Measurements from ENCODE around the gene HOXA2.

DNA sequence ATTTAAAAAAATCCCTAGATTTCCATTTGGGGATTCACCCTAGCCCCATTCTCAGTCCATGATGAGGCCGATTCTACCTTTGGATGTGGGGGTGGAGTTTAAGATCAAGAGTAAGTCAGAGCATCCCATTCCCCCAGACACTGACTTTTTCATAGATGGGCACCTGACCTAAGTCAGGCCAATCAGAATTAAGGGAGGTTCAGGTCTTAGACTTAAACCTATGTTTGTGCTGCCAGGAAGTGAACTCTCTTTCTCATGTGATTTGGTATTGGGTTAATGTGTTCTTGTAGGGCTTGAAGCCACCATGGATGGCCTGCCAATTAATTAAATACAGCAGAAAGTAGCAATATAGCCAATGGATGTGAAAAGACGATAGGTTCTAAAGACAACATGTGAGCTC is 36.8 kb downstream of the HOXA2 start:
- TF ChIP-seq GATA2 (IDR thresholded peaks at IDR 0.05; ENCODE audit: low read depth, low read length), result no peak
- no peak for TF ChIP-seq GATA3 (IDR thresholded peaks at IDR 0.05; ENCODE audit: low read depth, low read length)
